Mesodermal cell (in vitro differentiated cells): ENCODE results near the gene ASB3.
"Not testable (repeated sequence)": the region's sequence is repeated elsewhere in the genome, so short reads cannot be mapped to it uniquely, and the experiment has no call there.

Source experiments
- H3K27ac ChIP-seq: 2 replicates; pipeline ENCODE4 v1.7.0; 2013; ENCODE audit warnings: mild to moderate bottlenecking, low read depth, low read length, moderate library complexity; ENCODE audit not compliant: severe bottlenecking
- H3K36me3 ChIP-seq: 2 replicates; pipeline ENCODE4 v1.7.1; 2013; ENCODE audit warnings: mild to moderate bottlenecking, low read length, moderate library complexity; ENCODE audit not compliant: control insufficient read depth, insufficient read depth
- H3K4me1 ChIP-seq: one replicate; pipeline ENCODE4 v1.7.1; 2013; ENCODE audit warnings: mild to moderate bottlenecking, low read length; ENCODE audit not compliant: insufficient read depth, control insufficient read depth, poor library complexity, severe bottlenecking
- H3K4me3 ChIP-seq: 2 replicates; pipeline ENCODE4 v1.7.0; 2013; ENCODE audit warnings: low read length, control low read depth, mild to moderate bottlenecking; ENCODE audit not compliant: insufficient read depth, poor library complexity, severe bottlenecking; ENCODE audit errors: extremely low read depth
- H3K9me3 ChIP-seq: 2 replicates; pipeline ENCODE4 v1.7.1; 2013; ENCODE audit warnings: mild to moderate bottlenecking, low read length, moderate library complexity; ENCODE audit not compliant: control insufficient read depth
- WGBS, 2 experiments: methylation state at CpG; one replicate each; pipeline ENCODE4 v1.1.5; 2013; ENCODE audit warnings: missing lambda C conversion rate in 2 of 2; ENCODE audit not compliant: insufficient coverage in 2 of 2; 5-methylcytosine and 5-hydroxymethylcytosine counted together

Gene ASB3

GRCh38 chr2:53697092-53697491 is 89.7 kb downstream of the ASB3 start:
- H3K9me3 ChIP-seq: no peaks in the 10 kb centered on the region
- H3K27ac ChIP-seq: no peak overlapping the region
- H3K36me3 ChIP-seq: peaks cover 23% of the 10 kb centered on the region
- no peak overlapping the region for H3K4me3 ChIP-seq
- H3K4me1 ChIP-seq: no peaks in the 10 kb centered on the region
- 93% methylated on average over 3 of the region's 4 CpGs; no CpG with 5 or more reads in 1 of the 2 experiments for WGBS, 2 experiments

DNA sequence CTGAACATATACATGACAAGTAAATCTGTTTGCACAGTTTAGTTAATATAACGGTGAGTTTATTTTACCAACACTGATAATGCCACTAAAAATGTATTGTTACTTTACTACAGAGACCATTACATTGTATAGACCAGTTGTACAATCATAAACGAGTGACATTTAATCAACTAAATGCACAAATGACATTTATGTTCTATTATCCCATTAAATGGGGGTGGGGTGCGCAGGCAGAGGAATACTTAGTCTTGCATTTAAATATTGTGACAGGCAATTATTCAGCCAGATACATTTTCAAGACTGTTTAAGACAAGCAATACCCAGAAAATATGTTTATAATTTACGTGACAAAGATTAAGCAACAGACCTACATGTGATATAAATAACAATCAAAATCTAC is 91.2 kb downstream of the ASB3 start:
- Histone ChIP-seq H3K36me3 (peaks cover 23% of the 10 kb centered on the region), H3K4me3 (no peak overlapping the region), H3K9me3 (no peaks in the 10 kb centered on the region), H3K27ac (no peak overlapping the region), H3K4me1 (no peaks in the 10 kb centered on the region)
- WGBS, 2 experiments: no CpG with 5 or more reads among the region's 4 CpGs

DNA sequence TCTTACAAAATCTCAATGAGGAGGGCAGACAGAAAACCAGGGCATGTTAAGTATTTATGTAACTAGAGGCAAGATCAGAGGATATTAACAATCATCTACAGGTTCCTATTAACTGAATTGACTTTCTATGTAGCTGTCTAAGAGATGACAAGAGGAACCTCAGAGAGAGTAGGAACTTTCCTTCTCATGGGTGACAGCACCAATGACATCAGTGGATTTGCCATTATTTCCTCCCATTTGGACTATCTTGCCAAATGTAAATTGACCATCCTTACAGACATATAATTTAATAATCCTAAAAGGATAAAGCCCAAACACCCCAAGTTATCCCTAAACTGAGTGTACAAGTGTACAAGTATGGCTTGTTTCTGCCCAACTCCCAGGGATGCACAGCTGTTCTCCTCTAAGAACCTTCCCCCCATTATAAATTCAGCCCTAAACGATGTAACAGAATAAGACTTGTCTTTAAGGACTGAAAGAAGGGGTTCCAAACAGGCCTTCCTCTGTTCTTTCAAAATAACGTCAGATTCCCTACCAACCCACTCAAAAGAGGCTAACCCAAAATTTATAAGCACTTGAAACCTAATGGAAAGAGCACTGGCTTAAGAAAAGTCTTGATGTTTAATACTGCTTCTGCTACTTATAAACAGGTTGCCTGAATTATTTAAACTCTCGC is 92.5 kb downstream of the ASB3 start:
- peaks cover 12% of the 10 kb centered on the region for H3K36me3 ChIP-seq
- H3K4me3 ChIP-seq: no peak overlapping the region
- WGBS, 2 experiments: 80% methylated on average over 1 of the region's 3 CpGs; no CpG with 5 or more reads in 1 of the 2 experiments

DNA sequence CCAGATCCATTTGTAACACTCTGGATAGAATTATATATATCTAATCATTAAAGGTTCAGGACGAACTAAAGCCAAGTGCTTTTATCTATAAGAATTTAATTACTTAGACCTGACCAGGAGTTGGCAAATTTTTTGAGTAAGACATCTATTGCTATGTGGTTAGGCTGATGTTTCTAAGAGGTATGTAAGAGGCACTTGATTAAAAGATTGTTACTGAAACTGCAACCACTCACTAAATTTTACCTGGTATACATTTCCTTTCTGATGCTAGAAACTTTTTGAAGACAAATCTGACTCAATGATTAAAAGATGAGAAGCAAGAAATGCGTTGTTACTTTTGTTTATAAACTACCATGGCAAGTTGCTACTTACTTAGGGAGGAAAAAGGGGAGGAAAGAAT is 95.9 kb downstream of the ASB3 start:
- WGBS, 2 experiments: no CpG with 5 or more reads among the region's 2 CpGs
- Histone ChIP-seq H3K4me1 (no peaks in the 10 kb centered on the region), H3K9me3 (no peaks in the 10 kb centered on the region), H3K4me3 (no peak overlapping the region), H3K36me3 (peaks cover 16% of the 10 kb centered on the region), H3K27ac (no peak overlapping the region)

More for the DNA sequence above, 92.5 kb downstream of the ASB3 start:
- no peaks in the 10 kb centered on the region for H3K9me3 ChIP-seq
- no peak overlapping the region for H3K27ac ChIP-seq
- H3K4me1 ChIP-seq: no peaks in the 10 kb centered on the region

- Histone ChIP-seq H3K9me3 (no peaks in the 10 kb centered on the region), H3K4me1 (no peaks in the 10 kb centered on the region), H3K4me3 (no peak overlapping the region), H3K36me3 (peaks cover 10% of the 10 kb centered on the region), H3K27ac (no peak overlapping the region)
- WGBS, 2 experiments: 100% methylated on average over 1 of the region's 2 CpGs; no CpG with 5 or more reads in 1 of the 2 experiments
Observed at GRCh38 chr2:53672881-53673522, 113.8 kb downstream of the ASB3 start.

DNA sequence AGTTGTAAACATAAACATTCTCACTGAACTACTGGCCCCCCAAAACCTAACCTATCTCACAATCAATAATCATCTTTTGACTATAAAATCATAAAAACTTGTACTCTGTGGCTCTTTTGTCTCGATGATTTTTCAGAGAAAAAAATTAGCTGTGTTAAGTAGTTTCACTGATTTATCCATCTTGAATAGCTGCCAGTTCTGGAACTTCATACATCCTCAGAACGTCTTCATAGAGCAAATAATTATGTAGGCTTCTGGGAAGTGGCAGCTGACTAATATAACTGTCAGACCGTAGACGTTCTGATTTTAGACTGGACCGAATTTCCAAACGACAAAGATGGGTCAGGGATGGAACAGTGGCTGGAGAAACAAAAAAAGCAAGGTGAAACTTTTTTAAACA is 116.4 kb downstream of the ASB3 start:
- H3K4me1 ChIP-seq: no peaks in the 10 kb centered on the region
- H3K4me3 ChIP-seq: no peak overlapping the region
- H3K36me3 ChIP-seq: peaks cover 10% of the 10 kb centered on the region
- H3K9me3 ChIP-seq: no peaks in the 10 kb centered on the region
- 85 to 100% methylated on average over 3 to 4 of the region's 6 CpGs for WGBS, 2 experiments
- H3K27ac ChIP-seq: no peak overlapping the region

DNA sequence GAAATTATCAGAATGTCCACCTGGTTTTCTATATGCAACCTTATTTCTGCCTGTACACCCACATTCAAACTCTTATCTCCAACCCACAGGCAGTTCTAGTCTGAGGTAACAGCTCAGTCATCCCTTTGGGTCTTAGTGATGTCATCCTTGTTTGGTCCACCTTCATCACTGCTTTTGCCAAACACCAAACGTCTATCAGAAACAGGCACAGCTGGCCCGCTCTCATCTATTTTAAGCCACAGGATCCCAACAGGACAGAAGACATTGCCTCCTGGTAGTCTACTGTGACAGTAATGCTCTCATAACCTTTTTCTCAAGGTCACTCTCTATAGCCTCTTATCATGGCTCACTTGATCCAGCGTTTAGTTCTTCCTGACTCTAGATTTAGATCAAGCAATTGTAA is 118.1 kb downstream of the ASB3 start:
- no peak overlapping the region for H3K27ac ChIP-seq
- H3K4me3 ChIP-seq: no peak overlapping the region
- no peaks in the 10 kb centered on the region for H3K9me3 ChIP-seq
- WGBS, 2 experiments: 86 to 100% methylated on average over 1 of the region's 3 CpGs
- no peaks in the 10 kb centered on the region for H3K4me1 ChIP-seq
- H3K36me3 ChIP-seq: peaks cover 10% of the 10 kb centered on the region

DNA sequence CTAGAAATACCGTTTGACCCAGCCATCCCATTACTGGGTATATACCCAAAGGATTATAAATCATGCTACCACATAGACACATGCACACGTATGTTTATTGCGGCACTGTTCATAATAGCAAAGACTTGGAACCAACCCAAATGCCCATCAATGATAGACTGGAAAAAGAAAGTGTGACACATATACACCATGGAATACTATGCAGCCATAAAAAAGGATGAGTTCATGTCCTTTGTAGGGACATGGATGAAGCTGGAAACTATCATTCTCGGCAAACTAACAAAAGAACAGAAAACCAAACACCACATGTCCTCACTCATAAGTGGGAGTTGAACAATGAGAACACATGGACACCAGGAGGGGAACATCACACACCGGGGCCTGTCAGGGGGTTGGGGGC is 119.6 kb downstream of the ASB3 start:
- H3K9me3 ChIP-seq, H3K27ac ChIP-seq, H3K4me1 ChIP-seq, H3K4me3 ChIP-seq: not testable (repeated sequence)
- no CpG with 5 or more reads among the region's 5 CpGs for WGBS, 2 experiments
- peaks cover 10% of the 10 kb centered on the region for H3K36me3 ChIP-seq

DNA sequence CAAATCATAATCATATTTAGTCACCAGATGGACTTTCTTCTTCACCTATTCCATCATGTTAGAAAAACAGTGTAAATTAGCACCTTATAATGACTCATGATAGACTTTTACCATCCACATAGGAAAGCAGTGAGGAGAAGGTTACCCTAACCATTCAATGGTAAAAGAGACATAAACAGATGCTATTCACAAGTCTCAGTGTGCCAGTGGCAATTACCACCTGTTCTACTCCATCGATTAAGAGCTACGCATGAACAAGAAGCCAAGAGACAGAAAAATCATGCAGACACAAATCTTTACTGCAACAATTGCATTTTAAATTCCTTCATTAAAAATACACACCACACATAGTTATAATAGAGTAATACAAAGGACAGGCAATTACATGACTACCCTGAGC is 125.9 kb downstream of the ASB3 start:
- Histone ChIP-seq H3K27ac (no peak overlapping the region), H3K4me3 (no peak overlapping the region), H3K9me3 (no peaks in the 10 kb centered on the region), H3K4me1 (no peaks in the 10 kb centered on the region), H3K36me3 (no peaks in the 10 kb centered on the region)
- WGBS, 2 experiments: 100% methylated on average over 2 of the region's 2 CpGs; no CpG with 5 or more reads in 1 of the 2 experiments

GRCh38 chr2:53658474-53658873 is 128.3 kb downstream of the ASB3 start:
- not testable (repeated sequence) for H3K36me3 ChIP-seq, H3K4me1 ChIP-seq, H3K4me3 ChIP-seq, H3K9me3 ChIP-seq, H3K27ac ChIP-seq
- WGBS, 2 experiments: 80% methylated on average over 1 of the region's 4 CpGs; no CpG with 5 or more reads in 1 of the 2 experiments

GRCh38 chr2:53655256-53655655 is 131.5 kb downstream of the ASB3 start:
- no CpG with 5 or more reads among the region's 1 CpG for WGBS, 2 experiments
- Histone ChIP-seq H3K4me3 (no peak overlapping the region), H3K27ac (no peak overlapping the region), H3K4me1 (no peaks in the 10 kb centered on the region), H3K36me3 (no peaks in the 10 kb centered on the region), H3K9me3 (no peaks in the 10 kb centered on the region)
